HG02981 (cell line): ENCODE measurements around the gene SLIT3.

Experiments
- ATAC-seq: cut with Tn5 transposase; IDR thresholded peaks from one replicate; pipeline ENCODE4 v1.9.1; 2021; ENCODE audit warnings: mild to moderate bottlenecking, moderate library complexity; ENCODE audit not compliant: unreplicated experiment

The SLIT3 gene

DNA sequence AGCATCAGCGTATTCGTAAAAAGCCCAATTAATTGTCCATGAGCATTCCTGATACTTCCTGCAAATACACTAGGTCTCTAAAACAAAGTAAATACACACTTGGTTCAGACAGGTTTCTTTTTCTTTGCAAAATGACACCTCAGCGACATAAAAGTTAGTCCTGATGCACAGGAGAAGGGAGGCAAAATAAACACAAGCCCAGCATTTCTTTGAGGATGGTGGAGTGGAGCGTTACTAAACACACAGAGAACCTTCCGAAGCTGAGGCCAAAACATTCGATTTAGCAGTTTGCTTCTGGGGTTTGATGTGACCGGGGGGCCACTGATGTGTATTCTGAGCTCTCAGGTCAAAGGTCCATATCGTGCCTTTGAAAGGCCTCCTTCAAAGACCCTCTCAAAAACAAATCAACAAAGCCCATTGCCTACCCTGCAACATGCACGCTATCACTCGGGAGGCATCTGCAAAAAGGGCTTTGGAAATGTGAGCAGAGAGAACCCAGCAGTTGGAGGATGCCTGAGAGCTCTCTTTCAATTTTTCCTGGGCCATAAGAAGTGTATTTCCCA is 453.3 kb downstream of the SLIT3 start:
- no peak for ATAC-seq

DNA sequence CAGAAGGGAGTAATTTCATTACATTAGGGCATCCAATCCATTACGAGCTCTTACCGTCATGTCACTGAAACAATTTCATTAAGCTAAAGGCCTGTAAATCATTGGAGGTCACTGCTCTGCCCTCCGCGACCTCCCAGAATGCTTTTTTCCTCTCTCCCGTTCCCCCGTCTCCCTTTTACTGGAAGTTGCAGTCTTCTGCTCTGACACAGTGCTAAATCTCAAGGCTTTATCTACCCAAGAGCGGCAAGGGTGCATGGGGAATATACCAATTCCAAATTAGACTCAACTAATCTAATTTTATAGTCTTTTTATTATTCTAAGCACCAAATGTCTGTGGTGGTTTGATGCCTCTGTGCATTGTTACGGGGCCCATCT is 456.0 kb downstream of the SLIT3 start:
- no peak for ATAC-seq

DNA sequence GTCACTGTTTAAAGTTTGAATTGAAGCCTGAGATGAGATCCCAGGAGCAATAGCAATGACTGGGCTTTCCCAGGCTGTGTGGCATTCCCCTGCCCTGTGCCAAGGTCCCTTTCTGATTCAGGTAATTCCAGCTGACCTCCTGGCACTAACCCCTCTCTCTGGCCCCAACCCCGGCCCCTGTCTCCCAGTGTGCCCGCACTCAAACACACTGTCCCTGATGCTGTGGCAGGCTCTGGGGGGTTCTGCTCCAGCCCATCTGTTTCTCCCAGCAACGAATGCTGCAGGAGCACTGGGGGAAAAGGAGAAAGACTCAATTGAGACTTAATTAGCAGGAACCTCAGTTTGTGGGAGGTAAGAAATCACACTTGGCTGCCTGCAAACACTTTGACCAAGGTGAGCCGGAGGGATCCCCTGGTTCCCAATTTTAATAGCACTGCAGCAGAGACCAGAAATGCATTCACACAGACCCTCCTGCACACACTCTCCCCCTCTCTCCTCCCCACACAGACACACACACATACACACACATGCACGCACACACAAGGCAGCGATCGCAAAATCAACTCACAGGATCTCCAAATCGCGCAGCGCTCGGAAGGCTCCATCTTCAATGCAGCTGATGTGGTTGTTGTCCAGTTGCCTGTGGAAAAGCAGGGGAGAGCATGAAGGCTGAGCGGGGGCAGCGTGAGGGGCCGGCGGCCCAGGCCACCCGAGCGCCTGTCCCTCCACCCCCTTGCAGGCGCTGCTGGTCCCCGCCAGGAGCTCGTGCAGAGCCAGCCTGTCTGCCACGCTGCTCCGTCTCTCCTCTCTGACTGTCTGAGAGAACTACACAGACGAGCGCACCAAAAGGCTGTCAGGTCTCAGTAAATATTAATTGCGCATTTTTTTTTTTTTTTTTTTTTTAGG is 456.7 kb downstream of the SLIT3 start:
- ATAC-seq = no peak

DNA sequence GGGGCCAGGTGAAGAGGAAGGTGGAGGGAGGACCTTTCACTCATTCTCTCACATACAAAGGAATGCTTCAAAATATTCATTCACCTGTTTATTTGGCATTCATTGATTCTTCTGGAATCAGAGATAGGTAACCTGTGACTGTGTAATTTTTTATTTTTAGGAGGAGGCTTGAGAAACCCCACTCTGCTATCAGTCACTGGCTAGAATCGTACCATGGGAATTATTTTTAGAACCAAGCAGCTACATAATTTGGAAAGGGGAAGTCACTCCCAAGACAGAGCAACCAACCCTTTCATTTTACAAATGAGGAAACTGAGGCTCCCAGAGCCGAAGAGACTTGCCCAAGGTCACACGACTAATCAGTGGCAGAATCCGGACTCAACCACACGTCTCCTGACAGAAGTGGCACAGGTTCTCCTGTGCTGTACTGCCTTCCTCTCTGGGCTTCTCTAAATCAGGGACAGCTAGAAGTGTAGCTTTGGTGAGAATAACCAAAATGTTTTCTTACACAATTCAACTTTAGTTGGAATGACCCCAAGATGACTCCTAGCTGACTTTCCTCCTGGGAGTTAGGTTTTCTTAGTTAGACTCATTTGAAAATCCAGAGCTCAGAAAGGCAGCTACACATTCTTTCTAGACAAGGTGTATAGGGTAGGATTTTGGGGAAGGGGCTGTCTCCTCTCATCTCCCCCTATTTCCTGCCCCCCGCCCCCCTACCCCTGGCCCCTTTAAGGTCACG is 457.5 kb downstream of the SLIT3 start:
- ATAC-seq = no peak

DNA sequence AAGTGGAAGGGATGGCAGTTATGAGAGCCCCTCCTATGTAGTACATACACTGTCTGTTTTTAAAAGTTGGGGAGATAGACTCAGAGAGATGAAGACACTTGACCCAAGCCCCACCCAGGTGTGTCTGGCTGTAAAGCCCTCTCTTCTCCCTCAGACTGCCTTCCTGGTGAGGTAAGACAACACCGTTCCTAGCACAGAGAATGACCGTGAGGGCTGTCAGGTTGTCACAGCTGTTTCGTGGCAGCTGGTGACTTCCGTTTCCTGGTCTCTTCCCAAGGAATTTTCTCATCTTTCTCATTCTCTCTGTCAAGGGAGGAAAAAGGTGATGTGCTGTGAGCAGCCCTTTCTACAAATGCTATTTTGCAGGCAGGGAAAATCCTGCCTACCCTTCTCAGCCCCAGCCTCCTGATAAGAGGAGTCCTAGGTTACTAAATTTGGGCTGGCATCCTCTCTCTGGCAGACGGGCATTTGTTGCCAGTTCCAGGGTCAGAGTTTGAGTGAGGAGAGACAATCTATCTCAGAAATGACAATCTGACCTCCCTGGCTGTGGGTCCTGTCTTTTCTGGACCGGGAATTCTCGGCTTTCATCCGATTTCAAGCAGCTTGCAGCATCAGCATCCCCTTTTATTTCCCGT is 458.3 kb downstream of the SLIT3 start:
- no peak for ATAC-seq

DNA sequence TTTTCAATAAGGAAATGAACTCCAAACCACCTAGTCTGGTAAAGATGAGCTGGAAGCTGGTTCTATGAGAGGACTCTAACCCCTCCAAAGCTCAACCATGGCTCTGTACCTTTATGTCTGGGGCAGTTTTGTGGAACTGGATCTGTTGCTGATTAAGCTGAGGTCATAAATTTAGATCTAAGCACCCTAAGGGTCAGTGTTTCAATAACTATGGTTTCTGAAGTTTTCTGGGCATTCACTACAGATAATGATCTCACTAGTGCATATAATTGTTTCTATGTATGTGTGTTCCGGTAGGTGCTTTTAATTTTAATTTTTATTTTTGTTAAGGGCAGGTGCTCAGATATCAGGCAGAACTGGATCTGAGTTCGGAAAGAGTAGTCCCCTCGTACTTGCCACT is 463.1 kb downstream of the SLIT3 start:
- no peak for ATAC-seq

DNA sequence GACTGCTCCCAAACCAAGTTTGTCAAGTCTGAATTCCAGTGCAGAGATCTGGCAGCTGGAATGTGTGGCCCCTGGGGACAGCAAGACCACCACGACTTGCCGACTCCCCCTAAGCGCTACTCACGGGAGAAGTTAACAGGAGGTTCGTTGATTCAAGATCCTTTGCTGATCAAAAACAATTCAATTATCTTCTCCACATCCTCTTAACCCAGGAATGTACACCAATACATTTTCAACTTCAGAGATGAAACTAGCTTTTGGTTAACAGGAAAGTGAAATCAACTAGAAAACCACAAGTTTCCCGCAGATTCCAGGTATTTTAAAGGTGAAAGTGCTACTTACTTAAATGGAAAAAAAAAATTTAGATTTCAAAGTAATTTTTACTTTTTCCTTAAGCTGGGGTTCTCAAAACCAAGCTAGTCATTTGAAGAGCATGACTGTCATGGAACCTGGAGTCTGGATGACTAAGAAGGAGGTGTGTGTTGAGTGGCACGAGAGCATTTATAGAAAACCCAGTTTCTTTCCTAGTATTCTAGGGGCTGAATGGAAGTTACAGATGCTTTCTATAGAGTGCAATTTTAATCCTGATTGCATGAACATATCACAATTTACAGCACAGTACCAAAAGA is 464.2 kb downstream of the SLIT3 start:
- no peak for ATAC-seq

DNA sequence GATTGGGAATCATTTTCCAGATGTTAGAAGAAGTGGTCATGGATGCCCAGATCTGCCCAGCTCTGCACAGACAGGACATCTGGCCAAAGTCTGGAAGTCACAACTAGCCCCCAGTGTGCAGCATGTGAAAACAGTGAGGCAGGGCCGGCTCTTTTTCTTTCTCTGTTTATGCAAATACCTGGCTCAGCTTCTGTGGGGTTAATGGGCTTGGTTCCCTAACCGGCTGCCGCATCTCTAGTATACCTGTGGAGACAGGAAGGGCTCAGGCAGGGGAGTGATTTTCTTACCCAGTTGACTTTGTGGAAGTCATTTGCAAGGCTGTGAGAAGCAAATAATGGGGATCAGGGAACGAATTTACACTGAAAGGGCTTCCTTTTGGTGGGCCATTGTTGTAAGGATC is 467.0 kb downstream of the SLIT3 start:
- no peak for ATAC-seq

DNA sequence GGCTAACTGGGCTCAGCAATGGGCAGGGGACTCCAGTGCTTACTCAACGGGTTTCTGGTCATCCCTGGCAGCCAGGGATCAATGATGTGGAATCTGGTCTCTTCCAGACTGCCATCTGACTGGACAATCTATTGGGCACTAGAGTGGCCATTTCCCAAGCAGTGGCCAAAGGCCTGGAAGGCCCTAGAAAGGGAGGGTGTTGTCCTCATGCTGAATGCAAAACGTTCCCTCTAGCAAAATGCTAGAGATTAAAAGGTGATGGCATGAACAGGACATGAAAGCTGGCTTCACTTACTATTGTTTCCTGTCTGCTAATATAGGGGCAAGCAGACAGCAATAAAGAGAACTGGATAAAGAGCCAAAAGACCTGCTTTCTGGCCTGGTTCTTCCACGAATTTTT is 467.6 kb downstream of the SLIT3 start:
- ATAC-seq = no peak

DNA sequence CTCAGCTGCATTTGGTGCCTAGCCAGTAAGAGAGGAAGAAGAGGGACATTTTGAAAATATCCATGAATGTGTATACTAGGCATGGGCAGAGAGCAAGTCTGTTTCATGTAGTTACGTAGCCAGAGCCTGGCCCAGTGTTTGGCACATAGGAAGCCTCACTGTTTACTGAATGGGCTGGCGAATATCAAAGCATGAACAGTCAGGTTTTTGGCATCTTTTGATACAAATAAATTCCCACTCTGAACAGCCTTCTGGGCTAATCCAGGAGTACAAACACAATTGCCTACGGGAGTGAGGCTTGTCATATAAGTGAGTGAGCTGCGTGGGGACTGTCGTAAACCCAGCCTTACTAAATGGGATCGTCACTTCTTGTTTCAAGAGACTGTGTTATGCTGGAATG is 468.6 kb downstream of the SLIT3 start:
- no peak for ATAC-seq

DNA sequence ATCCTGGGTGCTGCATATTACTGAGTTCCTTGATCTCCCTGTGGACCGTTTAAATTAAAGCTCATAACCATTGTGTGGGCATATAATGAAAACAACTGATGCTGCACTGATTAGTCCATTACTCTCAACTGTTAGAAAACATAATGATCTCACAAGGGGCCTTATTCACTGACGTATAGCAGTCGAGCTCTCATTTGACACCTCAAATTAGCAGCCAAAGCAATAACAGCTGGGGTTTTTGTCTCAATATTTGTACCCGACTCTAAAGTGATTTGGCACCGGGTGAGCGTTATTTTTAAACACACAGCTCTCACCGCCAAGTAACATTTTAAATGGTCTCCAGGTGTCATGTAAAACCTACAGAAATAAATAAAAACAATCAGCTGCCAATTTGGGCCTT is 469.6 kb downstream of the SLIT3 start:
- no peak for ATAC-seq

DNA sequence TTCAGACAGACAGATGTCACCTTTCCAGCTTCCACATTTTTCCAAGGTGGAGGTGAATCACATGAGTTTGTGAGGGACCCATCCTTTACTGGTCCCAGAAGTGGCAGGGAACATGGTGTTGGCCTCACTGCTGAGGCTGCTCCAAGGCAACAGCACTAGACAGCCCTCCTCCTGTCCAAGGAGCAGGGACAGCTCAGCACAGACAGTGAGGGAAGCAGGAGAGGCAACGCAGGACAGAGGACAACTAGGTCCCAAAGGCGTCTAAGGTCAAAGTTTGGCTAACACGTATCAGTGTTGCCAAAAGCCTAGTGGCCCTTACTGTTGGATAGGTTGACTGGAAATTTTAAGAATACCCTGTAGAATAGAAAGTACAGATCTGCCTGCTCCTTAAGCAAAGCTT is 470.1 kb downstream of the SLIT3 start:
- ATAC-seq = no peak

DNA sequence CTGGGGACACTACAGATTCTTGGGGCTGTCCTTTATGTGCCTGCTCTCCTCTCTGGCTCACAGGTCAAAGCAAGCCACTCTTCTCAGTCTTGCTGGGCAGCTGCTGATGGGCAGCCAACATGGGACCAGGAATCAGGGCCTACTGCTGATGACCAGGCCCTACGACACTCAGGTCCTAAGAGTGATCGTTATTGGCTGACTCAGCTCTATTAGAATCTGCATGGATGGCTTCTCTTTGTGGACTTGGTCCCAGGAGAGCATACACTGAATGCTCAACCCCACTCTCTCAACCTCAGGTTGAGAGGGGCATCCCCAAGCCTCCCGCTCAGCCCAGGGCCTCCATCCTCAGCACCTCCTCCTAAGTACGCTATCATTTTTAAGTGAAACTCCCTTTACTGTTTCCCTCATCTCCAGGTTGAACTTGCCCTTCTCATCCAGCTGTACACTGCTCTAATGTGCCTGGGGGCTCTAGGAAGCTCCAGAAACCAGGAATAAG is 471.0 kb downstream of the SLIT3 start:
- no peak for ATAC-seq

DNA sequence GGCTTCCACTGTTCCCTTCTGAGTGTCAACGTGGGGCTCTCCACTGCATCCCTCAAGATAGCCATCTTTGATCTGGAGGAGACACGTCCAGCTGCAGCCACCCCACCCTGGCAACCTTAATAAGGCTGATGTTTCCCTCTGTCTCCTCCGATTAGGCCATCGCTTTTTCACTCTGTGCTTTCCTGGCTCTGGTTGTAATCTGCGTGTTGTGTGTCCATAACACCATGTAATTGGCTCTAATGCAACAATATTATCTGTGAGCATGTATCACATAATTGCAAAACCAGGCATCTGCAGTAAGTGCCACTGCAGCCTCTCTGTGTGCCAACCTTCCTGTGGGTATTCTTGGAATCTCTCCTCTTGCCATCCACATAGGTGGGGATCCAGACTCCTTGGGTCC is 471.9 kb downstream of the SLIT3 start:
- ATAC-seq = no peak

DNA sequence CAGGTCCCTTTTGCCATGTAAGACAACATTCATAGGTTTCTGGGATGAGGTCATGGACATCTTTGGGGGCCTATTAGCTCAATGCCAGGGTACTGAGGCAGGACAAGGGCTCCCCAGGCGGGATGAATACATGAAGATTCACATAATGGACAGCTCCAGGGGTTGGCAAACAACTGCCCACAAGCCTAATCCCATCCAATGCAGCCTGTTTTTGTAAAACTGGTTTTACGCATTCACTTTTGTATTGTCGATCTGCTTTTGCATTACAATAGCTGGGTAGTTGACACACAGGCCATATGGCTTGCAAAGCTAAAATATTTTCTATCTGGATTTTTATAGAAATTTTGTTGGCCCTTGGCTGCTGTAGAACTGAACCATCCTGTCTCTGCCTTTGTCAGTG is 473.3 kb downstream of the SLIT3 start:
- ATAC-seq = no peak

DNA sequence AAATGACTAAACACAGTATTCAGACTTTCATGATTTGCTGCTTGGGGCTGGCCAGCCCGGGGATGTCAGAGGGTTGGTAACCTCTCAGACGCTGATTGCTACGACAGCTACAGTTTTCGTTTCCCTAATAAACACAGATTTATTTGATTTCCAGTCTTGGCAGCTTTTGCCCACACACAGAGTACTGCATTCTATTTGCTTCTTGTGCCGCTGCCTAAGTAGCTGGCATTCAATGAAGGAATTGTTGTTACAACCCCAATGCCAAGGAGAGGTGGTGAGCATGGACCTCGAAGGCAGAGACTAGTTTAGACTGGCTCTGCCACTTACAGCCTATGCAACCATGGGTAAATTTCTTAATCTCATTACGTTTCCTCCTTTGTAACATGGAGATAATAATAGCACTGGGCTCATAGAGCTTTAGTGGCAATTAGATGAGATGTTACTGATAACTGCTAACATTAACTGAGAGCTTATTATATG is 474.7 kb downstream of the SLIT3 start:
- ATAC-seq = no peak

DNA sequence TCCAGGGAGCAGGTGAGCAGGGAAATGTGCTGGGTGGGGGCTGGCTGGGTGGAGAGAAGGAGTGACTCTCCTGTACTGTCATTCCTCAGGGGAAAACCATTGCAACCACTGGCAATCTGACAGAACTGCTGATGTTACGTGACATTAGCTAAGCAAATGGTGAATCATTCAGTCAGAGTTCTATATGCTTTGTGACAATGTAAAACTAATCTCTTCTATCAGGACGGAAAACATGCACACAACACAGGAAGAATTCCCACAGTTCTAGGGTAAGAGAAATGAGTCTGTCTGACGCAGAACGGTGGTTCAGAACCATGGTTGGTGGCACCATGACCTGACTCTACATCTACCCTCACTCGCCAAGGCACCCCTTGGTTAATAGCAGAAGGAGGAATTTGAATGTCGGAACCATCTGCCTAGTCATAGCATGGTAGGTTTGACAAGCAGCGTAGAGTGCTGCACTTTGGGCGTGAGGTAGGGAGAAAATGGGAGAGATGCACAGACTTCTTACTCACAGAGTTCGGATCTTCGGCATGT is 478.1 kb downstream of the SLIT3 start:
- ATAC-seq = no peak

DNA sequence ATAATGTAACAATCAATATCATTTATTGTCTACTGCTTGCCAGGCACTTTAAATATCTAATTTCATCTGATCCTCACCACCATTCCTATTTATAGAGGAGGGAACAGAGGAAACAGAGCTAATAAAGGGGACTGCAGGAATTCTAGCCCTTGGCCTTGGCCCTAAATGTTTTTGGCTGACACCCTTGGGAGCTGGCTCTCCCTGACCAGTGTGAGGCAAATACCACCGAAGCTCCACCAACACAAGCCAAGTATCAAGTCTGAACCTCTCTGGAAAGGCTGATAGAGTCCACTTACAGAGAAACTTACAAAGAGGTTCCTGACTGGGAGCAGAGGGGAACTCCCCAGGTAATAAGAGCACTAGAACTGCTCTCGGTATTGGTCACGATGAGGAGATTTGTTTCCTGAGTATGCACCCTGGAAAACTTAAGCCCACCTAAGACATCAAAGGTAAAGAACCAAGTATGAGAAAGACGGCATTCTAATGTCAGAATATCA is 478.6 kb downstream of the SLIT3 start:
- ATAC-seq = no peak

DNA sequence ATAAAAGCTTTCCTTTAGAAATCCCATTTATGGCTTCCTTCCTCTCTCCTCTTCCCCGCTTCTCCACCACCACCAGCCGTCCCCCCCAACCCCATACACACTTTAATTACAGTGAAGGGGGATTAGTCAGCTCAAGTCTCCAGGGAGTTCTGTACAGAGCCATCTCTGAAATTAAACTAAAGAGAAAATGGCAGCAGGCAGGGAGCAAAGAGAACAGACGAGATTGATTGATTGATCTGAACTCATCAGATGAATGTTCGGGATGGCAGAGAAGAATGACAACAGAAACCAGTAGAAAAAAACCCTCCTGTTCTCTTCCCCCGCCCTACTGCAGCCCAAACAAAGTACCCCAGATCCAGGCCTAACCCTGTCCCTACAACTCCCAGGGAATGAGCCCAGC is 480.1 kb downstream of the SLIT3 start:
- no peak for ATAC-seq

DNA sequence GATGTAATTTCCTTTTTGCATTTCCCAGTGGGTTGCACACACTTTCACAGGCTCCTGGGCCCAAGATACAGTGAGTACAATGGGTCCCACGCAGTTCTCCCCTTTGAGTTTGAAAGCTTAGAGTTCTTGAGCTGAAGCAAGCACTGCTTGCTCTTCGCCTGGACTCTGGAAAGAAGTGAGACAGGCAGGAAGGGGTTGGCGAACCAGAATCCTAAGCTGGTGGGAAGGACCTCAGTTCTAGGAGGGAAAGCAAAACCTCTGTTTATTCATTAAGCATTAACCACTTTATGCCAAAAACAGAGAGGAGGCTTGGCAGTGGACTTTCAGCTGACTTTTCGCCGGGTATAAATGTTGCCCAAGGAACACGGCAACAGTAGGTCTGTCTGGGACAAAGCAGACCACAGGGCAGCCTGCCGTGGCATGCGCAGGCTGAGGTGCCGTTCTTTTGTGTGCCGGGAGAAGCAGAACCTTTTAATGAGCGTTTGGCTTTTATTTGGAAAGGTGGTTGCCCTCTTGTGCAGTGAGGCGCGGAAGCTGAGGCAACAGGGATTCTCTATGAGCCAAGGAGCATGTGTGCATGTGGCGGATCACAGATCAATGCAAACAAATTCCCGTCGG is 481.8 kb downstream of the SLIT3 start:
- ATAC-seq = no peak
